Activated B cell treated with CpG ODN at 0.5 μM for 24 hours (primary cell): ENCODE data around the gene KMT2E. TPM values are rescaled to one million over a fixed set of nuclear protein-coding genes. Genes with fewer than 3 reads are reported as not detected.
"Not testable (repeated sequence)": the region's sequence is repeated elsewhere in the genome, so short reads cannot be mapped to it uniquely, and the experiment has no call there.

Experiments
- ATAC-seq: fragments of 200-7000 bp; cut with Tn5 transposase; one replicate; pipeline ENCODE4 v1.10.0; 2021; ENCODE audit warnings: low read depth, mild to moderate bottlenecking, moderate library complexity
- CTCF ChIA-PET: fragments of 350-600 bp; sonication (Branson Sonifier 250); formaldehyde crosslinking; loops from one replicate; lab custom pipeline; 2021; ENCODE audit warnings: antibody characterized with exemption; lab: Charles Lee
- POLR2A ChIA-PET: fragments of 350-600 bp; sonication (Branson Sonifier 250); formaldehyde crosslinking; loops from one replicate; lab custom pipeline; 2021; ENCODE audit warnings: antibody characterized with exemption; lab: Charles Lee
- DNase-seq: peaks from one replicate; pipeline ENCODE4 v3.0.0; 2022
- H3K27ac Mint-ChIP-seq: one replicate; pipeline ENCODE4 v1.8.0; 2020; ENCODE audit warnings: mixed read lengths
- H3K27me3 Mint-ChIP-seq: one replicate; pipeline ENCODE4 v1.8.0; 2021; ENCODE audit warnings: mixed read lengths
- H3K36me3 Mint-ChIP-seq: one replicate; pipeline ENCODE4 v1.8.0; 2021; ENCODE audit warnings: low read depth, mixed read lengths
- H3K4me1 Mint-ChIP-seq: one replicate; pipeline ENCODE4 v1.8.0; 2021; ENCODE audit warnings: mixed read lengths
- H3K4me3 Mint-ChIP-seq: one replicate; pipeline ENCODE4 v1.8.0; 2020; ENCODE audit warnings: mild to moderate bottlenecking, mixed read lengths
- H3K9me3 Mint-ChIP-seq: one replicate; pipeline ENCODE4 v1.8.0; 2020; ENCODE audit warnings: mixed read lengths
- intact Hi-C: fragments of 100-400 bp; cut with micrococcal nuclease; formaldehyde crosslinking; loops from one replicate; pipeline ENCODE4 v1.15.1; 2024
- total RNA-seq: library from RNA; stranded (reverse); gene quantifications from 2 replicates; pipeline ENCODE4 v1.2.3, GENCODE V29; 2022
- TF ChIP-seq, protein P1 (sequence below): fragments of 200-600 bp; IDR thresholded peaks from one replicate; pipeline ENCODE4 v1.8.0; 2022; ENCODE audit warnings: antibody characterized with exemption, mild to moderate bottlenecking

The KMT2E gene
- total RNA-seq, 1 donor from 2014 or later: 183 TPM

GRCh38 chr7:104973227-104973626 lies 40.8 kb upstream of the KMT2E start:
- peaks cover 45% of the 10 kb centered on the region for H3K4me1 Mint-ChIP-seq
- no peaks in the 10 kb centered on the region for H3K9me3 Mint-ChIP-seq
- peak overlapping the region; percentile 83 for H3K27ac Mint-ChIP-seq
- TF ChIP-seq, protein P1, sequence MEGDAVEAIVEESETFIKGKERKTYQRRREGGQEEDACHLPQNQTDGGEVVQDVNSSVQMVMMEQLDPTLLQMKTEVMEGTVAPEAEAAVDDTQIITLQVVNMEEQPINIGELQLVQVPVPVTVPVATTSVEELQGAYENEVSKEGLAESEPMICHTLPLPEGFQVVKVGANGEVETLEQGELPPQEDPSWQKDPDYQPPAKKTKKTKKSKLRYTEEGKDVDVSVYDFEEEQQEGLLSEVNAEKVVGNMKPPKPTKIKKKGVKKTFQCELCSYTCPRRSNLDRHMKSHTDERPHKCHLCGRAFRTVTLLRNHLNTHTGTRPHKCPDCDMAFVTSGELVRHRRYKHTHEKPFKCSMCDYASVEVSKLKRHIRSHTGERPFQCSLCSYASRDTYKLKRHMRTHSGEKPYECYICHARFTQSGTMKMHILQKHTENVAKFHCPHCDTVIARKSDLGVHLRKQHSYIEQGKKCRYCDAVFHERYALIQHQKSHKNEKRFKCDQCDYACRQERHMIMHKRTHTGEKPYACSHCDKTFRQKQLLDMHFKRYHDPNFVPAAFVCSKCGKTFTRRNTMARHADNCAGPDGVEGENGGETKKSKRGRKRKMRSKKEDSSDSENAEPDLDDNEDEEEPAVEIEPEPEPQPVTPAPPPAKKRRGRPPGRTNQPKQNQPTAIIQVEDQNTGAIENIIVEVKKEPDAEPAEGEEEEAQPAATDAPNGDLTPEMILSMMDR: no peak
- H3K27me3 Mint-ChIP-seq: no peaks in the 10 kb centered on the region
- DNase-seq: no peak
- H3K4me3 Mint-ChIP-seq: no peak overlapping the region
- ChIA-PET POLR2A (interaction anchor here (2.5 to 2.6 kb wide), 2 partner anchors 10 to 32 kb away, joined by 12 to 18 read pairs; no protein-coding TSS in a partner anchor), CTCF (interaction anchor here (0.8 to 1.3 kb wide), 3 partner anchors 8 to 90 kb away, joined by 3 to 4 read pairs (median 3); no protein-coding TSS in a partner anchor)
- H3K36me3 Mint-ChIP-seq: peaks cover 42% of the 10 kb centered on the region
- intact Hi-C loops: no loop called here
- ATAC-seq: no peak

- ATAC-seq (peak; percentile 68), DNase-seq (no peak)
- TF ChIP-seq, protein P1: no peak
- Mint-ChIP-seq H3K27me3 (no peaks in the 10 kb centered on the region), H3K36me3 (peaks cover 42% of the 10 kb centered on the region), H3K27ac (peak overlapping the region; percentile 83), H3K4me3 (peak overlapping the region; percentile 46), H3K9me3 (no peaks in the 10 kb centered on the region), H3K4me1 (peaks cover 45% of the 10 kb centered on the region)
- POLR2A ChIA-PET: interaction anchor here (0.6 to 2.6 kb wide), 5 partner anchors 9 to 55 kb away, joined by 3 to 18 read pairs (median 12); no protein-coding TSS in a partner anchor
- intact Hi-C loops: no loop called here
- CTCF ChIA-PET: interaction anchor here (1.3 kb wide), 1 partner anchor 8 kb away, joined by 4 read pairs; no protein-coding TSS in a partner anchor
Observed at GRCh38 chr7:104973909-104974415, 40.0 kb upstream of the KMT2E start.

DNA sequence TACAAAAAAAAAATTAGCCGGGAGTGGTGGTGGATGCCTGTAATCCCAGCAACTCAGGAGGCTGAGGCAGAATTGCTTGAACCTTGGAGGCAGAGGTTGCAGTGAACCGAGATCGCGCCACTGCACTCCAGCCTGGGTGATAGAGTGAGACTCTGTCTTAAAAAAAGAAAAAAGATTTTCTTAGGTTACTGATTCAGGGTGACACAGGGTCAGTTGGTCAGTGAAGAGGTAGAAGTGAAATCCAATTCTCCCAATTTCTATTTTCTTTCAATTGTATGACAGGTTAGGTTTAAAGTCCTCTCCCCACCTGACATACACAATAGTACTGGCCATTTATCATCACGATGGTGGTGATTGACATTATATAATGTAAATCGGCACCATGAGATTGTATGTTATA lies 38.5 kb upstream of the KMT2E start:
- CTCF ChIA-PET, H3K9me3 Mint-ChIP-seq, H3K27me3 Mint-ChIP-seq, intact Hi-C loops, ATAC-seq, H3K27ac Mint-ChIP-seq, DNase-seq, H3K4me3 Mint-ChIP-seq: not testable (repeated sequence)
- H3K36me3 Mint-ChIP-seq: peaks cover 43% of the 10 kb centered on the region
- POLR2A ChIA-PET: interaction anchor here (1.3 to 2.5 kb wide), 2 partner anchors 8 to 35 kb away, joined by 3 to 12 read pairs; no protein-coding TSS in a partner anchor
- H3K4me1 Mint-ChIP-seq: peaks cover 54% of the 10 kb centered on the region

DNA sequence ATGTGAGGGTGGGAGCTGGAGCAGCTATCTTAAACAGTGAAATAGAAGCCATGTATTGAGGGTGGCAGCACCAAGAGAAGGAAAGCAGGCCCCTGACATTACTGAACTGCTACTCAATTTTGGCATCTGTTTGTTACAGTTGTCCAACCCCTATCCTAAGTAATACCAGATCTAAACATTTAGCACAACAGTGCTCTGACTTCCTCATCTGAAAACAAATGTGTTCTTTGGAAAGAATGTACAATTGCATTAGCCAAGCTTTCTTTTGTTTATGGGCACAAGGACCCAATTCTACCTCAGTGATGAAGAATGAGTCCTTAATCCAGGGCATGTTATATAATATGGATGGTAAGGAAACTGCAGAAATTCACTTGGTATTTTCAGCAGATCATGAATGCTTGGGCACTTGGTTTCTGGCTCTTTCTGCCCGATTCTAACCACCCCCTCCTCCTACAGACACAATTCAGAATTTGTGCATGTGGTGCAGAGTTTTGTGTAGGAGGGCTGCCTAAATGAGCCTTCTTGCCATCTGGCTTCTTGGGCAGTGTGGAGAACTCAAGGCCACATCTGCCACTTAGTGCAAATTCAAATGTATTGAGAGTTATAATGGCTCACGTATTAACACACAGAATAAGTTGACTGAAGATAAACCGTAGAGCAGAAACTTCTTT lies 36.9 kb upstream of the KMT2E start:
- H3K27me3 Mint-ChIP-seq: no peaks in the 10 kb centered on the region
- ATAC-seq (no peak), DNase-seq (no peak)
- H3K4me3 Mint-ChIP-seq: no peak overlapping the region
- H3K4me1 Mint-ChIP-seq: peaks cover 57% of the 10 kb centered on the region
- H3K36me3 Mint-ChIP-seq: peaks cover 35% of the 10 kb centered on the region
- POLR2A ChIA-PET: interaction anchor here (0.8 to 8.3 kb wide), 4 partner anchors 32 to 37 kb away, joined by 3 to 193 read pairs (median 4); no protein-coding TSS in a partner anchor
- peak overlapping the region; percentile 55 for H3K27ac Mint-ChIP-seq
- CTCF ChIA-PET: interaction anchor here (1.0 kb wide), 1 partner anchor 31 kb away, joined by 3 read pairs; no protein-coding TSS in a partner anchor
- TF ChIP-seq, protein P1: no peak
- H3K9me3 Mint-ChIP-seq: no peaks in the 10 kb centered on the region
- intact Hi-C loops: no loop called here

DNA sequence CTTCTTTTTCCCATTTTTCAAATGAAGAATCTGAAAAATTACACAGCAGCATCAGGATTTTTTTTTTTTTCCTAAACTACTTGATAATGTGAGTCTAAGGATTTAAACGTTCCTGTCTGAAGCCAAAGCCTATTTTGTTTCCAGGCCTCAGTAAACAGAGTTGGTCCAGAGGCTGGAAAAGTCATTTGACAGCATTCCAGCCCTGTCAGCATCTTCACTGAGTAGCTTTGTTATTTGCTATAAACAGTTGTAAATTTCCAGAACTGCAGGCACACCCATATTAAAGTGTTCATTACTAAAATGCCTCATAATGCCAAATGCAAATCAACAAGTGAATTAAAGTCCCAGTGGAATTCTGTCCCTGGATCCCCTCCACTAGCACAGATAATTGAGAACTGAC lies 35.5 kb upstream of the KMT2E start:
- TF ChIP-seq, protein P1: no peak
- POLR2A ChIA-PET: interaction anchor here (8.3 to 16.0 kb wide), 2 partner anchors 33 to 35 kb away, joined by 193 to 545 read pairs; partner anchors contain the start of gene KMT2E
- no peak overlapping the region for H3K4me3 Mint-ChIP-seq

More for the DNA sequence above, 35.5 kb upstream of the KMT2E start:
- DNase-seq (no peak), ATAC-seq (no peak)
- Mint-ChIP-seq H3K9me3 (no peaks in the 10 kb centered on the region), H3K27ac (no peak overlapping the region), H3K27me3 (no peaks in the 10 kb centered on the region), H3K36me3 (peaks cover 32% of the 10 kb centered on the region), H3K4me1 (peaks cover 62% of the 10 kb centered on the region)
- intact Hi-C loops: no loop called here
- CTCF ChIA-PET: interaction anchor here (0.6 to 7.8 kb wide), 3 partner anchors 10 to 62 kb away, joined by 3 to 117 read pairs (median 92); no protein-coding TSS in a partner anchor
